MM.1S (cell line): ENCODE data around the gene GJD2.

Source experiments
- CTCF ChIP-seq: fragments of 300-600 bp; sonication (generic); IDR thresholded peaks from 2 replicates; pipeline ENCODE4 v1.5.1; 2016; ENCODE audit warnings: antibody characterized with exemption, low read length, mixed read lengths
- EZH2 ChIP-seq: fragments of 300-600 bp; sonication (generic); optimal IDR thresholded peaks from 2 replicates; pipeline ENCODE3; 2017; ENCODE audit warnings: low read depth, mild to moderate bottlenecking, antibody characterized with exemption, low read length, mixed read lengths

- TF ChIP-seq CTCF, result no peak
- no peak for TF ChIP-seq EZH2
Observed at GRCh38 chr15:34713635-34714034, 41.2 kb downstream of the GJD2 start.
